ENCODE results near the gene ZCCHC7.

GRCh38 chr9:37300620-37301019 lies 180.2 kb downstream of the ZCCHC7 start:
- no peak for TF ChIP-seq CUX1 (IDR thresholded peaks at IDR 0.05; ENCODE audit: insufficient replicate concordance, low read depth, low read length)
- no peak for TF ChIP-seq SREBF2 (IDR thresholded peaks at IDR 0.05; ENCODE audit: low read length)

Data from GM12878 (cell line).